Pulmonary artery endothelial cell (primary cell): ENCODE results near the gene CLEC16A. TPM values are rescaled to one million over a fixed set of nuclear protein-coding genes. Genes with fewer than 3 reads are reported as not detected.
"Not testable (repeated sequence)": the region's sequence is repeated elsewhere in the genome, so short reads cannot be mapped to it uniquely, and the experiment has no call there.

Source experiments
- DNase-seq: peaks from one replicate; pipeline ENCODE4 v3.0.0-alpha.2; 2011; ENCODE audit warnings: low read depth, low spot score
- total RNA-seq: library from RNA; depleted of rRNA; stranded (reverse); fragments of >200 nt; gene quantifications from 2 replicates; pipeline ENCODE4 v1.2.3, GENCODE V29; 2014

CLEC16A gene
- total RNA-seq, 1 donor from 2014 or later, result 13.0 TPM

- DNase-seq, result no peak
These were observed 21.8 kb downstream of the CLEC16A start for GRCh38 chr16:10966129-10966528.

- not testable (repeated sequence) for DNase-seq
These were observed 22.2 kb downstream of the CLEC16A start for GRCh38 chr16:10966559-10966958.

GRCh38 chr16:10967986-10968385 is 23.6 kb downstream of the CLEC16A start:
- no peak for DNase-seq

- no peak for DNase-seq
These were observed 24.1 kb downstream of the CLEC16A start for GRCh38 chr16:10968498-10968897.

DNA sequence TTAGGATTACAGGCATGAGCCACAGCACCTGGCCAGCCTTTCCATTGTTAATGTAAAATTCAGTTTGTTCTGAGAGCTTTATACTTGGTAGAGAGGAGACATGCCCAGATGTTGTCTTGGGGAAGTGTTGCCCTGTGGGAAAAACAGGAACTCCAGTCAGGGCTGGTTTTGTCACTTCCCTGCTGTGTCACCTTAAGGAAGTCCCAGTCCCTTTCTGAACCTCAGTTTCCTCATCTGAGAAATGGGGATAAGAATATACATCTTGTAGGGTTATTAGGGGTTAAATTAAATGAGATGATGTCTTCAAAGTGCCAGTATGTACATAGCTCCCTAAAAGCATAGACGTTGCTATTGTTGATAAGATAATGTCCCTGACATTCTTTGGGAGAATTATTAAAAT is 25.3 kb downstream of the CLEC16A start:
- no peak for DNase-seq

- no peak for DNase-seq
These were observed 25.7 kb downstream of the CLEC16A start for GRCh38 chr16:10970065-10970464.

- peak; percentile 50 for DNase-seq
These were observed 27.2 kb downstream of the CLEC16A start for GRCh38 chr16:10971560-10971961.

DNA sequence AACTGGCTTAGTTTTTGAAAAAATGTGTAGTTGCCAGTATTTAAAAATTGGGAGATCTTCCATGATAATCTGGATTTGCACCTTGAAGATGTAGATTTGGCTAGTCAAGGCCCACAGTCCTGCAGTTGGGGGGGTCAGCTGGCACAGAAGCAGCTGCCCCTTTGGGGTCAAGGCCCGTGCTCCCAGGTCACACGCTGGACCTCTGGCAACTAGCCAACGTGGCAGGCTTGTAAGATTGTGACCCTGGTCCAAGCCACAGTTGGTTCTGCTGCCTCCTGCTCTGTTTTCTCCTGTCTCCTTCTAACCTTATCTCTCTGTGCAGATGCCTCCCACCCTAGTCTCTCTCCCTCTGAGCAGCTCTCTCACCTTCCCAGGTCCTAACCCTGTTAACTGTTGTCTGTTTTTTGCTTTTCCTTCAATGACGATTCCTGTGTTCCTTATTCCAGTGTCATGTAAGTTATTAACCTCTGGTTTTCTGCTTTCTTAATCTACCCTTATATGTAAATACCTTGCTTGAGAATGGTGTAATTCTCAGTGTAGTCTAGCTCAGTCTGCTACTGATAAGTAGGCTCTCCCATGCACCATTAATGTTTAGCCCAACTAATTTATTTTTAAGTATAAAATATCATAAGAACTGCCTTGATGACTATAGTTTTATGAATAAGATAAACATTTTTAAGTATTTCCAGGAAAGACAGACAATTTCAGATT is 27.9 kb downstream of the CLEC16A start:
- no peak for DNase-seq

DNA sequence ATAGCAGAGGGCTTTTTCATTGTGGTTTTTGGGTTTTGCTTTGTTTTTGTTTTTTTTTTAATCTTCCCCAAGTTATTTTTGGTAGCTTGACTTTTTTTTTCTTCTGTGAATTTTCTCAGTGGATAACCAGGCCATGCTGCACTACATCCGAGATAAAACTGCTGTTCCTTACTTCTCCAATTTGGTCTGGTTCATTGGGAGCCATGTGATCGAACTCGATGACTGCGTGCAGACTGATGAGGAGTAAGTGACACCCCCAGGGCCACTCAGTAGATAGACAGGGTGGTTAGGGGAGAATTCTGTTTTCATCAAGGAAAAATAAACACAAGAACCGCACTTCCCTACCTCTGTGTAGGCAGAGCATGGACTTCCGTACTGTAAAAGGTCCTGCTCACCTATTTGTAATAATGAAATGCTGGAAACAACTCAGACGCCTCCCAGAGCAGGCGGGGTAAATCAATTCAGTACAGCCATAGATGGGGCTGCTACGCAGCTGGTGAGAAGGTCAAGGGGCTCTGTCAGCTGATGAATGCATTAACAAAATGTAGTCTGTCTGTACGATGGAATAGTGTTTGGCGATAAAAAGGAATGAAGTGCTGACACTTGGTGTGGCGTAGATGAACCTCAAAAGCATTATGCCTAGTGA is 28.6 kb downstream of the CLEC16A start:
- DNase-seq, result no peak

GRCh38 chr16:10976634-10977033 is 32.3 kb downstream of the CLEC16A start:
- DNase-seq, result no peak

GRCh38 chr16:10978124-10978523 is 33.8 kb downstream of the CLEC16A start:
- no peak for DNase-seq

- no peak for DNase-seq
These were observed 34.6 kb downstream of the CLEC16A start for GRCh38 chr16:10978871-10979446.

GRCh38 chr16:10979717-10980601 is 35.6 kb downstream of the CLEC16A start:
- no peak for DNase-seq

GRCh38 chr16:10980813-10981212 is 36.4 kb downstream of the CLEC16A start:
- DNase-seq, result no peak

DNA sequence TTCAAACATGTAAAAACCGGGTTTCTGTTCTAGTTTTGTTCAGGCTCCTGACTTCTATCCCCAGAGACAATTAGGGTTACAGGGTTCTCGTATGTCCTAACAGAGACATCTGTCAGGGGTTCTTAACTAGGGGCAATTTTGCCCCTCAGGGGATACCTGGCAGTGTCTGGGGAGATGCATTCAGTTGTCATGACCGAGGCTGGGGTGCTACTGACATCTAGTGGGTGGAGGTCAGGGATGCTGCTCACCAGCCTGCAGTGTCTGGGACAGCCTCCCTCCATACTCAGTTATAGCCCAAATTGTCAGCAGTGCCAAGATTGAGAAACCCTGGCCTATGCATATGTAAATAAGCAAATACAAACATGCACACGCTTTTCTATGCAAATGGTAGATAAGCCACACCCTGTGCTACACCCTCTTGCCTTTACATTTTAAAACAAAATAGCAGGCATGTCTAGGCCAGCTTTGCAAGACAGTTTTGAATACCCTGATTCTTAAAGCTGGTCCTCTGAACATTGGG is 37.4 kb downstream of the CLEC16A start:
- DNase-seq, result no peak

DNA sequence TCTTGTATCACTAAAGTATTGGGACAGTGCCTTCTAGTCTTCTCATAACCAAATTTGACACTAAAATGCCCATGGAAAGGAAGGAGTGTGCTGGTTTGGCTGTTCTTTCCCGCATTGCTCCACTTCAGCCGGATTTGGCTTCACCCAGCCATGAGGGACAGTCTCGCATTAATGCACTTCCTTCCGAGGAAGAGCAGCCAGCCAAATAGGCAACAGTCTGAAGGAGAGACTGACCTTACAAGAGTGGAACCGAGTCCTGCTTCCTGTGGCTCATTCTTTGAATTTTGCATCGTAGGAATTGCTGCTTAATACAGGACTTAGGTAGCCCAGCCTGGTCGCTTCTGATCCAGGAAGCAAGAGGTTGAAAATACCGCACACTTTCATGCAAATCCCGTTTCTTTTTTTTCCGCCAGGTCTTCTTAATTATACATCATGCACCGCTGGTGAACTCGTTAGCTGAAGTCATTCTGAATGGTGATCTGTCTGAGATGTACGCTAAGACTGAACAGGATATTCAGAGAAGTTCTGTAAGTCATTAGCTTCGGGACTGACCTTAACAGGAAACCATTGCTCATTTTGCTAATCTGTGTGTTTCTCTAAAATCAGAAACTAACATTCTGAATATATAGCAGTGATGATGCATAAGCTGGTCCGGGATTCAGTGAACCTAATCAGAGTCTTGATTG is 38.2 kb downstream of the CLEC16A start:
- no peak for DNase-seq

GRCh38 chr16:10983159-10983558 is 38.8 kb downstream of the CLEC16A start:
- DNase-seq, result no peak

- DNase-seq, result no peak
These were observed 40.1 kb downstream of the CLEC16A start for GRCh38 chr16:10984509-10984908.

DNA sequence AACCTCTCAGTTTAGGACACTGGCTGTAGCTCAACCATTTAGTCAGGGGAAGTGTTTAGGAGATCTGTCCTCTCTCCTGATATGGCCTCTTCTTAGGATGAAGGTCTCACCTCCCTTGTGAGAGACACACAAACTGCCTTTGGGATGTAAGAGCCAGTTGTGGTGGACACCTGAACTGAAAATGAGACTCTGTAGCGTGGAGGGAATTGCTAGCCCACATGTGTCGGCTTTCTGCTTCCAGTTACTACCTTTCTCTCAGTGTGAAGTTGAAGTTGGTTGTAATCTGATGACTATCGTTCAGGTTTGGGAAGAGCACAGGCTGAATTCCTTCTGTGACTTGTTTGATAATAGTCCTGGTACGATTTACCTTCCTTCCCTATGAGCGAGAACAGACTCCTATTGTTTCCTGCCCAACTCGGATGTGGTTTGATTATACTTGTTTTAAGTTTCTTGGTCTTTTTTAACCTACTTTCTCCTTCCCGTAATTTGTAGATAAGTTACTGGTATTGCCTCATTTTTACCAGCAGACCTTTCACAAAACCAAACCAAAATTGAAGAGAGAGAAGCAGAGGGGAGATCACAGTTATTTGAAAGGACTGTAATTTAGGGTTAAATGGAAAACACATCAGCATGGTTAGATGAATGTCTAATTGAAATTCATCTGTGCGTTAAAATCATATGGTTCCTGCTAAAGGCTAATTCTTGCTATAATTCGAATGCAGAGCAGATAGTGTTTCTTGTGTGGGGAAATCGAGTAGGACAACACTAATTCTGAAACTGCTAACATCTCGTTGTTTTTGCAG is 43.2 kb downstream of the CLEC16A start:
- no peak for DNase-seq

- DNase-seq, result no peak
These were observed 43.9 kb downstream of the CLEC16A start for GRCh38 chr16:10988164-10988803.
